ENCODE data around the gene WNT4.

The WNT4 gene

GRCh38 chr1:22089134-22089571 is 53.7 kb downstream of the WNT4 start:
- no peak for DNase-seq (ENCODE audit: extremely low read depth in 1 of 2, low read depth in 1 of 2)

DNA sequence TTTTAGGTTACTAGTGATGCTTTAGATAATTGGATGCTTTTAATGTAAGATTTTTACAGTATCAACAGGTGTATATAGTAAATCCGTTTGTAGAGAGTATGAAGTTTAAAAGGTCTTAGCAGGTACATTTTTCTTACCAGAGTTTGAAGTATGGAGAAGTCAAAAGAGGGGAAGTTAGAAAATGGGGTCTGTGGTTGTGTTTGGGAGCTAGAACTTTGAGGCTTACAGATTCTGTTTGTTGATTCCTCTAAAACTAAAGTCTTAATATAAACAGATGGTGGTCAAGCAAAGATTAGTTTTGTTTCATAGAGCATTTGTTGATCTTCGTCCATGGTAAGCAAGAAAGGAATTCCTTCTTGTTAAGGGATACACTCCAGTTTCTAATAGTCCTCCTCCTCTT is 54.6 kb downstream of the WNT4 start:
- DNase-seq (ENCODE audit: extremely low read depth in 1 of 2, low read depth in 1 of 2): no peak

DNA sequence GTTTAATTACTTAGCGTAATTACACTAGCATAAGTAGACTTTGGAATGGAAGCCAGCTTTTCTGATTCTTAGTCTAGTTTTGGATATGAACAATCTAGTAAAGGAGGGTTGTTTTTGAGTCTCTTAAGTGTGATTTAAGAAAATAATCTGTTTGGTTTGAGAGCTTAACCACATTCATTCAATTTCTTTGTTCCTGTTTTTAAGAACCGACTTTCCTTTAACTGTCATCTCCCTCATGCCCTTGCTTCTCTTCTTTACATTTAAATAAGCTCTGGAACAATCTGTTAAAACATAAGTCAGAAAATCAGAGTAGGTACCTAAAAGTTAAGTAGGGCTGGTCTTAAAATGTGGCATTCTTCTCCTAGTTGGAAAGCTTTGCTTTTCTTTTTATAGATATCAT is 62.7 kb downstream of the WNT4 start:
- DNase-seq (ENCODE audit: extremely low read depth in 1 of 2, low read depth in 1 of 2): no peak

- no peak for DNase-seq (ENCODE audit: extremely low read depth in 1 of 2, low read depth in 1 of 2)
Measured at GRCh38 chr1:22078133-22078532, 64.8 kb downstream of the WNT4 start.

- DNase-seq (ENCODE audit: extremely low read depth in 1 of 2, low read depth in 1 of 2): no peak
Measured at GRCh38 chr1:22077728-22078127, 65.2 kb downstream of the WNT4 start.

- no peak for DNase-seq (ENCODE audit: extremely low read depth in 1 of 2, low read depth in 1 of 2)
Measured at GRCh38 chr1:22076346-22076745, 66.6 kb downstream of the WNT4 start.

DNA sequence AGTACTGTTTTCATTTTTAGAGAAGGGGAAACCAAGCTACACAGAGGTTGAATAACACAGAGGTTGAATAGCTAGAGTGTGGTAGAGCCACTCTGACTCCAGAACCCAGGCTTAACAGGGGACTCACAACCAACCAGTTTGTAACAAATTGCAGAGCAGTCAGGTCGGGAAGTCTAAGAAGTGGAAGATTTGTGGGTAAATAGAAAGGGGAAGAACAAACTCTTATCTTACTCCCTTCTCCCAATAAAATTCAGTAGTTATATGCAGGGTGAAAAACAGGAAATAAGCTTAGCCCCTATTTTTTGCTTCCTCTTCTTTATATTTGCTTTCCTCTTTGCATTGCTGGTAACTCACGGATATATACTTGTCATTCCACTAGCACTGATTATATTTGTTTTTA is 67.2 kb downstream of the WNT4 start:
- DNase-seq (ENCODE audit: extremely low read depth in 1 of 2, low read depth in 1 of 2): no peak

DNA sequence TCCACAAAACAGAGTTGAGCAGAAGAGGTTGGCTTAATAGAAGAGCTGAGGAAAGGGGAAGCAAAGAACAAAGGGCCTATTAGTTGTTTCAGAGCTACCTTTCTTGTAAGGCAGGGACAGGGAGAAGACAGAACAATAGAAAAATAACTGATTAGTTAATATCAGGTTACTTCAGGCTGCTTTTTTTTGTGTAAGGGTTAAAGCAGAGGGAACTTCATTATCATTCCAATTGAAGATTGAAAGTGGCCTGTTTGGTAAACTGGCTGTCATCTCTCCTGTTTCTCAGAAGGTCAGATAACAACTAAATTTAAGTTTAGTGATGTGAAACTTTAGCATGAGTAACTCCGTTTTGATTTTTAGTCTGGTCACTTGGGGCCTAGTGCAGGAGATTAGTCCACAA is 68.1 kb downstream of the WNT4 start:
- DNase-seq (ENCODE audit: extremely low read depth in 1 of 2, low read depth in 1 of 2): no peak

DNA sequence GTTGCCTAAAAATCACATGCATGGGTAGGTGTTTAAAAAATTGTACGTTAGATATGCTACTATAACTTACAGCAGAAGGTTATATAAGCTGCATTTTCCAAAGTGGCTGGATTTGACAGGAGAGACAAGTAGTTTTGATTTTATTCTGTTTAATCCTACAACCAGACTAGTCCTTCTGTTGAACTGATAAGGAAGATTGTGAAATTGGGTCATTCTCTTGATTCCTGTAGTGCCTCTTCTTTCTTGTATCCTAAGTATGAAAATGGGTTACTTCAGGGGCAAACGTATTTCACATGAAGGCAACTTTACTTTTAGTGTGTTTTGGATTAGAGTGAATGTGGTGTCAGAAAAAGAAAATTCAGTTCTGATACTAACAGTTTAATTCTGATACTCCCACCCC is 71.4 kb downstream of the WNT4 start:
- no peak for DNase-seq (ENCODE audit: extremely low read depth in 1 of 2, low read depth in 1 of 2)

Measured in activated CD8-positive, alpha-beta memory T cell treated with anti-CD3 and anti-CD28 coated beads for 1 hour (primary cell).